ENCODE measurements around the gene DNAJC17.

DNAJC17 gene

GRCh38 chr15:40830884-40831283, 23.6 kb upstream of the DNAJC17 start:
- DNase-seq (ENCODE audit: low read depth in 2 of 2): no peak

- DNase-seq (ENCODE audit: low read depth in 2 of 2): no peak
Observed at GRCh38 chr15:40829115-40829514, 21.8 kb upstream of the DNAJC17 start.

- DNase-seq (ENCODE audit: low read depth in 2 of 2): no peak
Observed at GRCh38 chr15:40828447-40829036, 21.3 kb upstream of the DNAJC17 start, which contains the start of gene PPP1R14D. PPP1R14D (minus strand) TSS chr15:40828708; CDS start chr15:40828641, 67 bp downstream.

GRCh38 chr15:40826423-40827075, 19.3 kb upstream of the DNAJC17 start:
- DNase-seq (ENCODE audit: low read depth in 2 of 2): no peak

GRCh38 chr15:40825661-40826422, 18.6 kb upstream of the DNAJC17 start:
- no peak for DNase-seq (ENCODE audit: low read depth in 2 of 2)

GRCh38 chr15:40823572-40824343, 16.5 kb upstream of the DNAJC17 start:
- DNase-seq (ENCODE audit: low read depth in 2 of 2): no peak

- no peak for DNase-seq (ENCODE audit: low read depth in 2 of 2)
Observed at GRCh38 chr15:40821195-40821594, 13.9 kb upstream of the DNAJC17 start.

- DNase-seq (ENCODE audit: low read depth in 2 of 2): no peak
Observed at GRCh38 chr15:40819048-40819447, 11.8 kb upstream of the DNAJC17 start.

- no peak for DNase-seq (ENCODE audit: low read depth in 2 of 2)
Observed at GRCh38 chr15:40815042-40815698, 7.9 kb upstream of the DNAJC17 start.

- DNase-seq (ENCODE audit: low read depth in 2 of 2): no peak
Observed at GRCh38 chr15:40812721-40813425, 5.6 kb upstream of the DNAJC17 start.

- DNase-seq (ENCODE audit: low read depth in 2 of 2): no peak
Observed at GRCh38 chr15:40808861-40809450, 1.7 kb upstream of the DNAJC17 start.

GRCh38 chr15:40807888-40808461, 702 bp upstream of the DNAJC17 start:
- DNase-seq (ENCODE audit: low read depth in 2 of 2): no peak

- no peak for DNase-seq (ENCODE audit: low read depth in 2 of 2)
Observed at GRCh38 chr15:40806672-40807027, 623 bp downstream of the DNAJC17 start.

GRCh38 chr15:40803688-40804087, 3.6 kb downstream of the DNAJC17 start:
- no peak for DNase-seq (ENCODE audit: low read depth in 2 of 2)

GRCh38 chr15:40803076-40803475, 4.2 kb downstream of the DNAJC17 start:
- no peak for DNase-seq (ENCODE audit: low read depth in 2 of 2)

- no peak for DNase-seq (ENCODE audit: low read depth in 2 of 2)
Observed at GRCh38 chr15:40799523-40799922, 7.8 kb downstream of the DNAJC17 start.

GRCh38 chr15:40796512-40796911, 10.8 kb downstream of the DNAJC17 start:
- DNase-seq (ENCODE audit: low read depth in 2 of 2): no peak

GRCh38 chr15:40796041-40796440, 11.2 kb downstream of the DNAJC17 start:
- no peak for DNase-seq (ENCODE audit: low read depth in 2 of 2)

- DNase-seq (ENCODE audit: low read depth in 2 of 2): no peak
Observed at GRCh38 chr15:40793216-40793989, 13.9 kb downstream of the DNAJC17 start.

- no peak for DNase-seq (ENCODE audit: low read depth in 2 of 2)
Observed at GRCh38 chr15:40792394-40792793, 14.9 kb downstream of the DNAJC17 start.
